Measurements from ENCODE around the gene ATF7.
"Not testable (repeated sequence)": the region's sequence is repeated elsewhere in the genome, so short reads cannot be mapped to it uniquely, and the experiment has no call there.

The ATF7 gene

GRCh38 chr12:53485955-53486735 is 140.0 kb downstream of the ATF7 start:
- Histone ChIP-seq H3K4me1 (peaks cover under 1% of the 10 kb centered on the region; the same call in 1 of the 2 replicates), H3K9me3 (no peaks in the 10 kb centered on the region), H3K36me3 (replicated peaks) (peaks cover 72% of the 10 kb centered on the region), H3K27me3 (ENCODE audit: low read depth) (no peaks in the 10 kb centered on the region), H3K4me3 (no peak overlapping the region)
- in situ Hi-C loops (cut with MboI; ENCODE audit: low sequenced_read_pairs): no loop called here
- DNase-seq (ENCODE audit: low spot score in 2 of 2): no peak

- H3K27me3 ChIP-seq (ENCODE audit: low read depth): no peaks in the 10 kb centered on the region
- no peak overlapping the region for H3K4me3 ChIP-seq
- in situ Hi-C loops (cut with MboI; ENCODE audit: low sequenced_read_pairs): no loop called here
- peaks cover 79% of the 10 kb centered on the region for H3K36me3 ChIP-seq (replicated peaks)
- no peaks in the 10 kb centered on the region for H3K9me3 ChIP-seq
- no peak for DNase-seq (ENCODE audit: low spot score in 2 of 2)
- peaks cover 11% of the 10 kb centered on the region for H3K4me1 ChIP-seq
Measured at GRCh38 chr12:53484686-53485575, 141.3 kb downstream of the ATF7 start.

- no peak overlapping the region for H3K4me3 ChIP-seq
- no peak for DNase-seq (ENCODE audit: low spot score in 2 of 2)
- H3K4me1 ChIP-seq: peaks cover 17% of the 10 kb centered on the region
- H3K27me3 ChIP-seq (ENCODE audit: low read depth): no peaks in the 10 kb centered on the region
- in situ Hi-C loops (cut with MboI; ENCODE audit: low sequenced_read_pairs): no loop called here
- H3K36me3 ChIP-seq (replicated peaks): peaks cover 87% of the 10 kb centered on the region
- no peaks in the 10 kb centered on the region for H3K9me3 ChIP-seq
Measured at GRCh38 chr12:53483979-53484377, 142.2 kb downstream of the ATF7 start.

GRCh38 chr12:53483225-53483978 is 142.8 kb downstream of the ATF7 start:
- H3K4me3 ChIP-seq: no peak overlapping the region
- H3K27me3 ChIP-seq (ENCODE audit: low read depth): no peaks in the 10 kb centered on the region
- H3K36me3 ChIP-seq (replicated peaks): peaks cover 93% of the 10 kb centered on the region
- H3K9me3 ChIP-seq: no peaks in the 10 kb centered on the region
- no peak for DNase-seq (ENCODE audit: low spot score in 2 of 2)
- in situ Hi-C loops (cut with MboI; ENCODE audit: low sequenced_read_pairs): no loop called here
- peaks cover 20% of the 10 kb centered on the region for H3K4me1 ChIP-seq

GRCh38 chr12:53482626-53483168 is 143.5 kb downstream of the ATF7 start:
- DNase-seq (ENCODE audit: low spot score in 2 of 2): no peak
- Histone ChIP-seq H3K4me3 (no peak overlapping the region), H3K9me3 (no peaks in the 10 kb centered on the region), H3K36me3 (replicated peaks) (peaks cover 94% of the 10 kb centered on the region), H3K27me3 (ENCODE audit: low read depth) (no peaks in the 10 kb centered on the region), H3K4me1 (peaks cover 20% of the 10 kb centered on the region)
- in situ Hi-C loops (cut with MboI; ENCODE audit: low sequenced_read_pairs): no loop called here

GRCh38 chr12:53481939-53482586 is 144.1 kb downstream of the ATF7 start:
- in situ Hi-C loops (cut with MboI; ENCODE audit: low sequenced_read_pairs): no loop called here
- Histone ChIP-seq H3K27me3 (ENCODE audit: low read depth) (no peaks in the 10 kb centered on the region), H3K36me3 (replicated peaks) (peaks cover 94% of the 10 kb centered on the region), H3K4me1 (peaks cover 20% of the 10 kb centered on the region), H3K4me3 (no peak overlapping the region), H3K9me3 (no peaks in the 10 kb centered on the region)
- no peak for DNase-seq (ENCODE audit: low spot score in 2 of 2)

GRCh38 chr12:53481458-53481857 is 144.7 kb downstream of the ATF7 start:
- H3K9me3 ChIP-seq; H3K4me3 ChIP-seq; in situ Hi-C loops (cut with MboI; ENCODE audit: low sequenced_read_pairs); H3K27me3 ChIP-seq (ENCODE audit: low read depth); DNase-seq (ENCODE audit: low spot score in 2 of 2): not testable (repeated sequence)
- peaks cover 94% of the 10 kb centered on the region for H3K36me3 ChIP-seq (replicated peaks)
- peaks cover 20% of the 10 kb centered on the region for H3K4me1 ChIP-seq

- peaks cover 20% of the 10 kb centered on the region for H3K4me1 ChIP-seq
- peaks cover 94% of the 10 kb centered on the region for H3K36me3 ChIP-seq (replicated peaks)
- peak; percentile 52 to 71 for DNase-seq (ENCODE audit: low spot score in 2 of 2)
- no peaks in the 10 kb centered on the region for H3K9me3 ChIP-seq
- no peaks in the 10 kb centered on the region for H3K27me3 ChIP-seq (ENCODE audit: low read depth)
- H3K4me3 ChIP-seq: no peak overlapping the region
- in situ Hi-C loops (cut with MboI; ENCODE audit: low sequenced_read_pairs): no loop called here
Measured at GRCh38 chr12:53480491-53481442, 145.4 kb downstream of the ATF7 start.

GRCh38 chr12:53479331-53479730 is 146.9 kb downstream of the ATF7 start:
- peaks cover 94% of the 10 kb centered on the region for H3K36me3 ChIP-seq (replicated peaks)
- DNase-seq (ENCODE audit: low spot score in 2 of 2): no peak
- in situ Hi-C loops (cut with MboI; ENCODE audit: low sequenced_read_pairs): no loop called here

GRCh38 chr12:53478865-53479264 is 147.3 kb downstream of the ATF7 start:
- Histone ChIP-seq H3K4me3 (no peak overlapping the region), H3K4me1 (peaks cover 20% of the 10 kb centered on the region), H3K36me3 (replicated peaks) (peaks cover 94% of the 10 kb centered on the region), H3K9me3 (no peaks in the 10 kb centered on the region), H3K27me3 (ENCODE audit: low read depth) (no peaks in the 10 kb centered on the region)
- in situ Hi-C loops (cut with MboI; ENCODE audit: low sequenced_read_pairs): no loop called here
- DNase-seq (ENCODE audit: low spot score in 2 of 2): no peak

More at GRCh38 chr12:53479331-53479730, 146.9 kb downstream of the ATF7 start:
- H3K4me3 ChIP-seq: no peak overlapping the region
- H3K9me3 ChIP-seq: no peaks in the 10 kb centered on the region
- H3K27me3 ChIP-seq (ENCODE audit: low read depth): no peaks in the 10 kb centered on the region
- peaks cover 20% of the 10 kb centered on the region for H3K4me1 ChIP-seq

- DNase-seq (ENCODE audit: low spot score in 2 of 2): peak in 1 of 2 experiments; percentile 41
- peaks cover 94% of the 10 kb centered on the region for H3K36me3 ChIP-seq (replicated peaks)
- in situ Hi-C loops (cut with MboI; ENCODE audit: low sequenced_read_pairs): no loop called here
Measured at GRCh38 chr12:53476769-53477209, 149.4 kb downstream of the ATF7 start.

GRCh38 chr12:53474819-53475218 is 151.4 kb downstream of the ATF7 start:
- peaks cover 96% of the 10 kb centered on the region for H3K36me3 ChIP-seq (replicated peaks)
- no peak overlapping the region for H3K4me3 ChIP-seq
- in situ Hi-C loops (cut with MboI; ENCODE audit: low sequenced_read_pairs): no loop called here
- H3K9me3 ChIP-seq: no peaks in the 10 kb centered on the region
- DNase-seq (ENCODE audit: low spot score in 2 of 2): no peak
- no peaks in the 10 kb centered on the region for H3K27me3 ChIP-seq (ENCODE audit: low read depth)
- peaks cover 8% of the 10 kb centered on the region; the same call in 1 of the 2 replicates for H3K4me1 ChIP-seq

More at GRCh38 chr12:53476769-53477209, 149.4 kb downstream of the ATF7 start:
- H3K9me3 ChIP-seq: no peaks in the 10 kb centered on the region
- H3K27me3 ChIP-seq (ENCODE audit: low read depth): no peaks in the 10 kb centered on the region
- H3K4me3 ChIP-seq: no peak overlapping the region
- H3K4me1 ChIP-seq: peaks cover 20% of the 10 kb centered on the region
